Measurements from ENCODE around the gene CARD10. TPM values are rescaled to one million over a fixed set of nuclear protein-coding genes. Genes with fewer than 3 reads are reported as not detected.

The CARD10 gene
- total and polyA plus RNA-seq, 2 of the 13 experiments (the other 11 are each of a cell fraction or from before 2014, with no cell fraction given) = 35.2 to 55.8 TPM

DNA sequence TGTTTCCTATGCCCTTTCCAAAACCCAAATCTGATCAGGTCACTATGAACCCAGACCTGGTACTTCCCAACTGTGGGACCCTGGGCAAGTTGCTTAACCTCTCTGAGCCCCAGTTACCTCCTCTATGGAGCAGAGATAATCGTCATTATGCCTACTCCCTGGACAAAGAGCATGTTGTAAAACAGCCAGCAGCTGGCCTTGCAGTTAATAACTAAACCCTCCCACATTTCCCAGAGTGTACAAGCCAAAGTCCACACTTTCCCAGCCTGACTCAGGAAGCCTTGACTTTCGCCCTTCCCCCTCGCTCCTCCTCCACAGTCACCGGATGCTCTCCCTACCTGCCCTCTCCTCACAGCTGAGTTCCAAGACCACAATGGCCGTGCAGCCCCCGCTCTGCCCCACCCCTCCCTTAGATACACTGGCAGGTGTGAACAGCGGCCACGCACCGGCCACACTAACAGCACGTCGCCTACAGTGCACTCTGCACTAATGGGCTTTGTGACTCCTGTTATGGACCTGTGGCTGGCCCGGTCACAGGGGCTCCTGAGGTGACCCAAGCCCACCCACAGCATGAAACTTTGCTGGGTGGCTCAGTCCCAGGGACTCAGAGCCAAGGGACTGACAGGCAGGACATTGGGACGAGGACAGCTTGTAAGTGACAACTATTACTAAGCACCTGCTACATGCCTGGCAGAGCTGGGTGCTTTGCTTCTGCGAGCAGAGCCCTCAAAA lies 17.4 kb downstream of the CARD10 start (continued):
- TF ChIP-seq, protein P1, sequence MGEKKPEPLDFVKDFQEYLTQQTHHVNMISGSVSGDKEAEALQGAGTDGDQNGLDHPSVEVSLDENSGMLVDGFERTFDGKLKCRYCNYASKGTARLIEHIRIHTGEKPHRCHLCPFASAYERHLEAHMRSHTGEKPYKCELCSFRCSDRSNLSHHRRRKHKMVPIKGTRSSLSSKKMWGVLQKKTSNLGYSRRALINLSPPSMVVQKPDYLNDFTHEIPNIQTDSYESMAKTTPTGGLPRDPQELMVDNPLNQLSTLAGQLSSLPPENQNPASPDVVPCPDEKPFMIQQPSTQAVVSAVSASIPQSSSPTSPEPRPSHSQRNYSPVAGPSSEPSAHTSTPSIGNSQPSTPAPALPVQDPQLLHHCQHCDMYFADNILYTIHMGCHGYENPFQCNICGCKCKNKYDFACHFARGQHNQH (CRISPR knock-in tag; IDR thresholded peaks at IDR 0.05) = peak; percentile 96
- TF ChIP-seq, protein P2, sequence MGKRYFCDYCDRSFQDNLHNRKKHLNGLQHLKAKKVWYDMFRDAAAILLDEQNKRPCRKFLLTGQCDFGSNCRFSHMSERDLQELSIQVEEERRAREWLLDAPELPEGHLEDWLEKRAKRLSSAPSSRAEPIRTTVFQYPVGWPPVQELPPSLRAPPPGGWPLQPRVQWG (CRISPR knock-in tag; IDR thresholded peaks at IDR 0.05; ENCODE audit: borderline replicate concordance, low read depth) = no peak
- TF ChIP-seq TBX3 (IDR thresholded peaks at IDR 0.05; ENCODE audit: borderline replicate concordance) = peak; percentile 98
- TF ChIP-seq FOSL2 (CRISPR knock-in tag; IDR thresholded peaks at IDR 0.05) = peak; percentile 93
- peak; percentile 58 for TF ChIP-seq ZNF143 (CRISPR knock-in tag; IDR thresholded peaks at IDR 0.05)
- peak; percentile 80 for TF ChIP-seq TEAD3 (CRISPR knock-in tag; optimal IDR thresholded peaks at IDR 0.05; ENCODE audit: borderline replicate concordance)
- TF ChIP-seq ZNF564 (CRISPR knock-in tag; IDR thresholded peaks at IDR 0.05) = peak; percentile 91; the same call in 1 of the 2 replicates
- peak; percentile 98 for TF ChIP-seq ZNF160 (CRISPR knock-in tag; IDR thresholded peaks at IDR 0.05)
- peak; percentile 94 for TF ChIP-seq HIVEP1 (CRISPR knock-in tag; IDR thresholded peaks at IDR 0.05)
- TF ChIP-seq ZBTB42 (CRISPR knock-in tag; IDR thresholded peaks at IDR 0.05) = peak; percentile 84; the same call in 1 of the 2 replicates
- peak; percentile 97 for TF ChIP-seq SAP130 (CRISPR knock-in tag; IDR thresholded peaks at IDR 0.05; ENCODE audit: low read depth)
- no peak; the same call in 1 of the 2 replicates for TF ChIP-seq REXO4 (CRISPR knock-in tag; IDR thresholded peaks at IDR 0.05; ENCODE audit: borderline replicate concordance)
- TF ChIP-seq AGO1 (IDR thresholded peaks at IDR 0.05; ENCODE audit: low read depth, low read length, poor library complexity, severe bottlenecking) = no peak
- TF ChIP-seq DPF2 (CRISPR knock-in tag; IDR thresholded peaks at IDR 0.05; ENCODE audit: borderline replicate concordance, low read depth) = peak; percentile 96
- no peak for TF ChIP-seq CCAR2 (optimal IDR thresholded peaks at IDR 0.05; ENCODE audit: low read depth, low read length)
- peak; percentile 54; the same call in 1 of the 2 replicates for TF ChIP-seq ZNF460 (CRISPR knock-in tag; IDR thresholded peaks at IDR 0.05; ENCODE audit: borderline replicate concordance)
- peak; percentile 94 for TF ChIP-seq ZNF747 (CRISPR knock-in tag; IDR thresholded peaks at IDR 0.05; ENCODE audit: borderline replicate concordance)
- no peak for TF ChIP-seq ONECUT2 (CRISPR knock-in tag; IDR thresholded peaks at IDR 0.05)
- peak; percentile 79 for TF ChIP-seq ZNF124 (CRISPR knock-in tag; IDR thresholded peaks at IDR 0.05)
- TF ChIP-seq REL (CRISPR knock-in tag; conservative IDR thresholded peaks at IDR 0.05) = peak; percentile 79; the same call in 1 of the 2 replicates
- peak; percentile 99 for TF ChIP-seq ZNF614 (CRISPR knock-in tag; IDR thresholded peaks at IDR 0.05; ENCODE audit: borderline replicate concordance)
- no peak; the same call in 1 of the 2 replicates for TF ChIP-seq FOXM1 (CRISPR knock-in tag; IDR thresholded peaks at IDR 0.05)
- TF ChIP-seq RCOR2 (CRISPR knock-in tag; IDR thresholded peaks at IDR 0.05) = peak; percentile 82
- no peak for TF ChIP-seq TCF7L2 (IDR thresholded peaks at IDR 0.05; ENCODE audit: low read depth, low read length)
- TF ChIP-seq ZNF547 (CRISPR knock-in tag; IDR thresholded peaks at IDR 0.05) = no peak; the same call in 1 of the 2 replicates
- TF ChIP-seq KLF15 (CRISPR knock-in tag; IDR thresholded peaks at IDR 0.05; ENCODE audit: borderline replicate concordance) = no peak; the same call in 1 of the 2 replicates
- peak; percentile 86 for TF ChIP-seq ZNF317 (CRISPR knock-in tag; IDR thresholded peaks at IDR 0.05)
- peak; percentile 95 for TF ChIP-seq ZNF33B (CRISPR knock-in tag; IDR thresholded peaks at IDR 0.05)
- TF ChIP-seq MEIS1 (CRISPR knock-in tag; IDR thresholded peaks at IDR 0.05; ENCODE audit: borderline replicate concordance) = peak; percentile 89
- peak; percentile 91; the same call in 1 of the 2 replicates for TF ChIP-seq HOXD1 (CRISPR knock-in tag; IDR thresholded peaks at IDR 0.05)
- TF ChIP-seq ZSCAN21 (CRISPR knock-in tag; IDR thresholded peaks at IDR 0.05; ENCODE audit: borderline replicate concordance) = peak; percentile 92
- peak; percentile 79; the same call in 1 of the 2 replicates for TF ChIP-seq SMAD1 (CRISPR knock-in tag; IDR thresholded peaks at IDR 0.05; ENCODE audit: borderline replicate concordance, low read depth)

Measured in HepG2 (cell line).